ENCODE results near the gene TNFRSF12A.

The TNFRSF12A gene

DNA sequence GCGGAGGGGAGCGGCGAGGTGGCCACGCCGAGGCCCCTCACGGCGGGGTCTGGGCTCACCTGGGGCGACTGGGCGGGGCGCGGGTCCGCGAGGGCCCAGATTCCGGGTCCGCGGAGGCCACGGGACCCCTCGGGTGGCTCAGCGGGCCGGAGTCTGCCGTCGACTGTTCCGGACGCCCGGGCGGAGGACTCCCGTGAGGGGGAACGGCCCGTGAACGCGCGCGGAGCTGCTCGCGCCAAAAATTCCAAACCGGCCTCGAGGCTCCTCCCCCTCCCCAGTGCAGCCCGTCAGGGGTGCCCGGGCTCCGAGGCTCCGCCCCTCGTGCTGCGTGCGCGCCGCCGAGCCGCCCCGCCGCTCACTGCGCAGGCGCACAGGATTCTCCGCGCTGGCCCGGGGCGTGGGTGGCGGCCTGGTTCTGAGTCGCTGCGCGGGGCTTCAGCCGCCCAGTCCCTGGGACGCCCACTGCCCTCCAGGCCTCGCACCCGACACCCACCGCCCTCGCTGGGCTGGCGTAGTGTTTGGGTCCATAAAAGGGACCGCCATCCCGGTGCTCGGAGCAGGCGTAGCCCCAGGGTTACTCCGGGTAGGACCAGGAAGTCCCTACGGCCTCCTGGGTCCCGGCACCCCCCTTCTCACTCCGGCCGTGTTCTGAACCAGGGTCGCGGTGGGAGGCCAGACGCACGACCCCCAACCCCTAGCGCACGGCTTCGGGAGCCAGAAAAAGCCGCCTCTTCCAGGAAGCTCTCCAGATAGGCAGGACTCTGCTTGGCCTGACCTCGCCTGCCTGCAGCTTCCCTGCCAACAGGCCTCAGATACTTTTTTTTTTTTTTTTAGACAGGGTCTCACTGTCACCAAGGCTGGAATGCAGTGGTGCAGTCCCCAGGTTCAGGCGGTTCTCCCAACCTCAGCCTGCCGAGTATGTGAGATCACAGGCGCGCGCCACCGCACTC, 39.7 kb upstream of the TNFRSF12A start, which contains the start of gene PKMYT1:
Gene PKMYT1, minus strand, starts transcription at position 220 of the 950 bp plus-strand sequence. CDS start 789 bp downstream, outside the sequence.
- FAIRE-seq (no peak), DNase-seq (ENCODE audit: insufficient read length, low spot score) (peak; percentile 99)
- TF ChIP-seq POLR2A (IDR thresholded peaks at IDR 0.05; ENCODE audit: low read depth, low read length) = peak; percentile 79

- DNase-seq (ENCODE audit: insufficient read length, low spot score) = no peak
- no peak for FAIRE-seq
- peak; percentile 14; the same call in 1 of the 2 replicates for TF ChIP-seq POLR2A (IDR thresholded peaks at IDR 0.05; ENCODE audit: low read depth, low read length)
Measured at GRCh38 chr16:2981177-2981898, 38.8 kb upstream of the TNFRSF12A start.

DNA sequence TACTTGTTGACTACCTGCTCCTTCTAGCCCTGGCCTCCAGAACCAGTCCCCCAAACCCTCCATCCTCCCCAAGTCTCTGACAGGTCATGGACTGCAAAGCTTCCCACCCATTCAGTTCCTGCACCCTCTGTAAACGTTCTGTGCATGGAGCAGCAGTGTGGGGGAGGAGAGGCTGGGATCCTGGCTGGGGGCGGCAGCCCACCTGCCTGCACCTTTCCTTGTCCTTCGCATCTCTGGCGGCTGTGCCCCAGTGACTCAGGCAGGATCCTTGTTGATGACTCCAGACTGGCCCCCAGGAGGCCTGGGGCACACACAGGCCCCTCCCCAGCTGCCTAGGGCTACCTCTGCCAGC, 38.3 kb upstream of the TNFRSF12A start:
- no peak for FAIRE-seq
- TF ChIP-seq POLR2A (IDR thresholded peaks at IDR 0.05; ENCODE audit: low read depth, low read length) = no peak
- DNase-seq (ENCODE audit: insufficient read length, low spot score) = no peak

DNA sequence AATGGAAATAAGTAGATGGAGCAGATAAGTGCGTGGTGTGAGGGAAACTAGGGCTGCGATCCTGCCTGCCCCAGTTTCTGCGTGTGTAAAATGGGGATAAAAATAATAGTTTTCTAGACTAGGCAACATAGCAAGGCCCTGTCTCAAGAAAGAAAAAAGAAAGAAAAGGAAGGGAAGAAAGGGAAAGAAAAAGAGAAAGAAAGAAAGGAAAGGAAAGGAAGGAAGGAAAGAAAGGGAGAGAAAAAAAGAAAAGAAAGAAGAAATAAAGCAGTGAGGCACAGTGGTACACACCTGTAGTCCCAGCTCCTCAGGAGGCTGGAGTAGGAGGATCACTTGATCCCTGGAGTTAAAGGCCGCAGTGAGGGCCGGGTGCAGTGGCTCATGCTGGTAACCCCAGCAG, 37.8 kb upstream of the TNFRSF12A start:
- no peak for DNase-seq (ENCODE audit: insufficient read length, low spot score)
- no peak for TF ChIP-seq POLR2A (IDR thresholded peaks at IDR 0.05; ENCODE audit: low read depth, low read length)
- no peak for FAIRE-seq

- no peak for FAIRE-seq
- DNase-seq (ENCODE audit: insufficient read length, low spot score) = peak; percentile 89
- TF ChIP-seq POLR2A (IDR thresholded peaks at IDR 0.05; ENCODE audit: low read depth, low read length) = no peak
Measured at GRCh38 chr16:2983706-2984136, 36.4 kb upstream of the TNFRSF12A start.

- no peak for FAIRE-seq
- no peak for DNase-seq (ENCODE audit: insufficient read length, low spot score)
Measured at GRCh38 chr16:2985462-2985861, 34.7 kb upstream of the TNFRSF12A start.

GRCh38 chr16:2985893-2986355, 34.2 kb upstream of the TNFRSF12A start:
- FAIRE-seq (no peak), DNase-seq (ENCODE audit: insufficient read length, low spot score) (no peak)
- no peak for TF ChIP-seq POLR2A (IDR thresholded peaks at IDR 0.05; ENCODE audit: low read depth, low read length)

More at GRCh38 chr16:2985462-2985861, 34.7 kb upstream of the TNFRSF12A start:
- TF ChIP-seq POLR2A (IDR thresholded peaks at IDR 0.05; ENCODE audit: low read depth, low read length) = no peak

DNA sequence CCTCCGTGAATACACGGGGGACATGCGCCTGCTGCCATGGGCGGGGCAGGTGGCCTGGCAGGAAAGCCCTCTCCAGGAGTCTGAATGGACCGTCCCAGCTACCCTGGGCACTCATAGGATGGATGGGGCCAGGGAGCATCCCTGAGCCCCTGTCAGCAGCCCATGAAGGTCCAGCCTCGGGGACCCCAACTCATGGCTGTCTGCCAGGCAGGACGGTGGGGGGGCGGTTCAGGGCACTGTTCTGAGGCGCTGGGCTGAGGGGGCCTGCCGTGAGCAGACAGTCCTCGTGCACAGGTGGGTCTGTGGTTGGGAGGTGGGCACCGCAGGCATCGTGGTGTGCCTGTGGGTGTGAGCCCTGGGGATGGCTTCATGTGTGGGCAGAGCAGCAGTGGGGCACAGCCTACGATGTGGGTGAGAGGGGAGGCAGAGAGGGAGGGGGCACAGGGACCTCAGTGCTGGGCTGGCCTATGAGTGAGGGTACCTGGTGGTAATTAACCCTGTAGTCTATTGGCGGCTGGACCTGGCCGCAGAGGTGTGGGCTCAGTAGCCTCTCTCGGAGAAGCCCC, 33.5 kb upstream of the TNFRSF12A start:
- FAIRE-seq = no peak

GRCh38 chr16:2987286-2987685, 32.9 kb upstream of the TNFRSF12A start:
- no peak for TF ChIP-seq POLR2A (IDR thresholded peaks at IDR 0.05; ENCODE audit: low read depth, low read length)
- no peak for DNase-seq (ENCODE audit: insufficient read length, low spot score)
- FAIRE-seq = no peak

More for the DNA sequence above, 33.5 kb upstream of the TNFRSF12A start:
- TF ChIP-seq POLR2A (IDR thresholded peaks at IDR 0.05; ENCODE audit: low read depth, low read length) = no peak
- DNase-seq (ENCODE audit: insufficient read length, low spot score) = no peak

DNA sequence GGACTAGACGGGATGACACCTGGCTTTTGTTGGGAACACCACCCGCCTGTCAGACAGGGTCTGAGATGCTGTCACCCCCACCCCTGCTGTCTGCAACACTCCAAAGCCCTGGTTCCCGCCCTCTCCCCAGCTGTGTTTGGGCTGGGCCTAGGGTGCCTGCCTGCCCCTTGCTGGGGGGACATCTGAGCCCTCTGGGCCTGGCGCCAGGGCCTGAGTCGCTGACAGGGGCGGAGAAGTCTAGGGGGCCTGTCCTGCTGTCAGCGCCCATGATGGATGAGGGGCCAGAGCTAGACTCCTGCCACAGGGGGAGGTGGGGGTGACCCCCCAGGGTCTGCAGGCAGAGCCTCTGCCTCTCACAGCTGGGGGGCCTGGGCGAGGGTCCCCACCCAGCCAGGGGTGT, 32.3 kb upstream of the TNFRSF12A start:
- no peak for TF ChIP-seq POLR2A (IDR thresholded peaks at IDR 0.05; ENCODE audit: low read depth, low read length)
- DNase-seq (ENCODE audit: insufficient read length, low spot score) (peak; percentile 51), FAIRE-seq (no peak)

DNA sequence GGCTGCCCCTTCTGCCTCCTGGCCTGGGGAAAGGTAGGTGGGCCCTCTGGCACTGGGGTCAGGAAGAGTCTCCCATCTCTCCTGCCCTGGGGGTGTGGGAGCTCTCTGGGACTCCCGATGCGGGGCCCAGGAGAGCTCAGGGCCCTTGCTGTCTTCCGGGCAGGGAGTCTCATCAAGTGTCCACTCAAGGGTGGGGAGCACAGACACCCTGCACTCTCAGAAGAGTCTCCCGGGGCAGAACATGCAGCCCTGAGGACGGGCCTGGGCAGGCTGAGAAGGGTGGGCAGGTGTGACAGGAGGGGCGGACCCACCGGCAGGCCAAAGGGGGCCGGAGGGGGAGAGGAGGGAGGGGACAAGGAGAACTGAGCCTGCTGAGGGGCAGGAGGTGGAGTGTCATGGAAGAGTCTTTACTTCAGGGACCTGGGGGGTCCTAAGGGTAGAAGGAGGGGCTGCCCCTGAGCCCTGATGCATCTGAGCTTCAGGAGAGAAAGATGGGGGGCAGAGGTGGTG, 31.5 kb upstream of the TNFRSF12A start:
- DNase-seq (ENCODE audit: insufficient read length, low spot score) (no peak), FAIRE-seq (no peak)
- no peak for TF ChIP-seq POLR2A (IDR thresholded peaks at IDR 0.05; ENCODE audit: low read depth, low read length)

- TF ChIP-seq POLR2A (IDR thresholded peaks at IDR 0.05; ENCODE audit: low read depth, low read length) = no peak
- DNase-seq (ENCODE audit: insufficient read length, low spot score) (no peak), FAIRE-seq (no peak)
Measured at GRCh38 chr16:2990891-2991290, 29.3 kb upstream of the TNFRSF12A start.

DNA sequence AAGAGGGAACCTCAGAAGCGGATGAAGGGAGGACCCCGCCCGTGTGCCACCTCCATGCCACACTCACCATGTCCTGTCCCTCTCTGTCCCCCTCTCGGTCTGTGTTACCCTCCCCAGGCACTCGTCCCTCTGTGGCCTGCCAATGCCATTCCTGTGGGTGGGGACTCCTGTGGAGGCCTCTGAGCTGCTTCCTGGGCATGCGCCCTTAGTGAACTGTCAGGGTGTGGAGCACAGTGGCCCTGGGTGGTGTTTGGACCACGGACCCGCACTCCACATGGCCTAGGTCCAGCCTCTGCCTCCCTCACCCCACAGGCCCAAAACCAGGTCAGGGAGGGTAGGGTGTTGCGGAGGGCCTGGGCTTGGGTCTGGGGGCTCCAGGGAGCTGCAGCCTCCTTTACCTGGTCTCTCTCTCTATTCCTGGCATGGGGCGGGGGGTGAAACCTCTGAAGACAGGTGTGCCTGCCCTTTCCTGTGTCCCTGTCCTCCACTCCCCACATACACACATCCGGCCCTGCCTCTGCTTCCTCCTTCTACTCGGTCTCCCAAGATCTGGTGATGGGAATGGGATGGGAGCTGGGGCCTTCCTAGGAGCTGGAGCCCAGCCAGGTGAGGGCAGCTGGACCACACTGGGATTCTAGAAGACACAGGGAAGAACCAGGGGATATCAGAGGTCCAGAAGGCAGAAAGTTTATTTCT, 28.5 kb upstream of the TNFRSF12A start:
- TF ChIP-seq POLR2A (IDR thresholded peaks at IDR 0.05; ENCODE audit: low read depth, low read length) = no peak
- FAIRE-seq = no peak
- DNase-seq (ENCODE audit: insufficient read length, low spot score) = no peak

Data from H54 (cell line).